NCI-H1417 (cell line): ENCODE results near the gene BAG2.

Experiments used
- DNase-seq, 3 experiments: peaks; one replicate each; lab custom pipeline; 2025; lab: John Stamatoyannopoulos, UW

BAG2 gene

GRCh38 chr6:57221191-57221935 is 49.2 kb downstream of the BAG2 start:
- DNase-seq = peak; percentile 39 to 84 (median 83)

DNA sequence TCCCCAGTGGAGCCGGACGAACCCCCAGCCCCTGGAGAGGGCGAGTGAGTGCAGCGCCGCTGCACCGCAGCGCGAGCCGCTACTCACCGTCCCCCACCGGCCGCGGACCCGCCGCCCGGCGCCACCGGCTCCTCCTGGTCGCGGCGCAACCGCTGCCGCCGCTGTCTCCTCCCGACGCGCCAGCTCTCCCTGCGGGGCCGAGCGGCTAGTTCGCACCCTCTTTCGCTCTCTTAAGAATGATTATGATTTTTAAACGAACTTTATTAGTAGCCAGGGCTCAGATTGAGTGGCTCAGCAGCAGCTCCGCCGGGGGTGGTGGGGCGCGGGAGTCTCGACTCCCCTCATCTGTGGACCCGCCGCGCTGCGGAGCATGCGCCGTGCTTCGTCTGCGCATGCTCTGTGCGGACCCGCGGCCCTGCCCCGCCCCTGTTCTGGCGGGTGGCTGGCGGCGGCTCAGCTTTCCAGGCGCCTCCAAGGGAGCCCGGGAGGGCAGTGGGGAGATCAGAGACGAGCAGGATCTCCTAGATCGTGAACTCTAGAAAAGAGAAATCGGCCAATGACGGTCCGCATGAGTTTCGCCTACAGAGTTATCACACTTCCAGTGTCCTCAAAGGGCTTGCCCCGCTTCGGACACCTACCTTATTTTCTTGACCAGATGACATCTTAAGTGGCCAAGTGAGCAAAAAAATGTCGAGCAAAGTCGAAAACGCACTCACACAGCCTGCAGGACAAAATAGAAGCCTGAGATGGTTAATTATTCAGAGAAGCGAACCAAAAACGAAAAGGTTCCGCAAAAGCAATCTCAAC is 50.0 kb downstream of the BAG2 start, which contains the start of gene RAB23:
TSS of gene RAB23 (minus strand) at position 372 of the 807 bp plus-strand sequence. CDS start 11,927 bp downstream, outside the sequence.
- peak; percentile 88 to 92 (median 89) for DNase-seq

GRCh38 chr6:57222743-57223077 is 50.6 kb downstream of the BAG2 start:
- DNase-seq = no peak

- DNase-seq = no peak
Measured at GRCh38 chr6:57224769-57225515, 52.8 kb downstream of the BAG2 start.

- DNase-seq = peak in 2 of 3 experiments; percentile 1 to 57
Measured at GRCh38 chr6:57226221-57226620, 54.1 kb downstream of the BAG2 start.
